ENCODE measurements around the gene MICU1. TPM values are rescaled to one million over a fixed set of nuclear protein-coding genes. Genes with fewer than 3 reads are reported as not detected.
"Not testable (repeated sequence)": the region's sequence is repeated elsewhere in the genome, so short reads cannot be mapped to it uniquely, and the experiment has no call there.

MICU1 gene
- total RNA-seq, 1 experiment from 2014 or later: 39.4 TPM

GRCh38 chr10:72385724-72386123 is 240.2 kb downstream of the MICU1 start (continued):
- TF ChIP-seq, protein P1, sequence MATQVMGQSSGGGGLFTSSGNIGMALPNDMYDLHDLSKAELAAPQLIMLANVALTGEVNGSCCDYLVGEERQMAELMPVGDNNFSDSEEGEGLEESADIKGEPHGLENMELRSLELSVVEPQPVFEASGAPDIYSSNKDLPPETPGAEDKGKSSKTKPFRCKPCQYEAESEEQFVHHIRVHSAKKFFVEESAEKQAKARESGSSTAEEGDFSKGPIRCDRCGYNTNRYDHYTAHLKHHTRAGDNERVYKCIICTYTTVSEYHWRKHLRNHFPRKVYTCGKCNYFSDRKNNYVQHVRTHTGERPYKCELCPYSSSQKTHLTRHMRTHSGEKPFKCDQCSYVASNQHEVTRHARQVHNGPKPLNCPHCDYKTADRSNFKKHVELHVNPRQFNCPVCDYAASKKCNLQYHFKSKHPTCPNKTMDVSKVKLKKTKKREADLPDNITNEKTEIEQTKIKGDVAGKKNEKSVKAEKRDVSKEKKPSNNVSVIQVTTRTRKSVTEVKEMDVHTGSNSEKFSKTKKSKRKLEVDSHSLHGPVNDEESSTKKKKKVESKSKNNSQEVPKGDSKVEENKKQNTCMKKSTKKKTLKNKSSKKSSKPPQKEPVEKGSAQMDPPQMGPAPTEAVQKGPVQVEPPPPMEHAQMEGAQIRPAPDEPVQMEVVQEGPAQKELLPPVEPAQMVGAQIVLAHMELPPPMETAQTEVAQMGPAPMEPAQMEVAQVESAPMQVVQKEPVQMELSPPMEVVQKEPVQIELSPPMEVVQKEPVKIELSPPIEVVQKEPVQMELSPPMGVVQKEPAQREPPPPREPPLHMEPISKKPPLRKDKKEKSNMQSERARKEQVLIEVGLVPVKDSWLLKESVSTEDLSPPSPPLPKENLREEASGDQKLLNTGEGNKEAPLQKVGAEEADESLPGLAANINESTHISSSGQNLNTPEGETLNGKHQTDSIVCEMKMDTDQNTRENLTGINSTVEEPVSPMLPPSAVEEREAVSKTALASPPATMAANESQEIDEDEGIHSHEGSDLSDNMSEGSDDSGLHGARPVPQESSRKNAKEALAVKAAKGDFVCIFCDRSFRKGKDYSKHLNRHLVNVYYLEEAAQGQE (IDR thresholded peaks at IDR 0.05; ENCODE audit: low read depth): no peak
- TF ChIP-seq YY1 (IDR thresholded peaks at IDR 0.05; ENCODE audit: extremely low read depth, insufficient replicate concordance, low read depth, low read length) (no peak), POLR2A (IDR thresholded peaks at IDR 0.05; ENCODE audit: borderline replicate concordance, extremely low read depth, insufficient read depth, insufficient read length) (no peak), TCF7L2 (IDR thresholded peaks at IDR 0.05; ENCODE audit: borderline replicate concordance, extremely low read depth, insufficient read depth, insufficient read length) (no peak), SRF (IDR thresholded peaks at IDR 0.05; ENCODE audit: low read depth) (no peak), ZNF274 (IDR thresholded peaks at IDR 0.05; ENCODE audit: low read depth, low read length) (no peak)

GRCh38 chr10:72384982-72385381 is 240.9 kb downstream of the MICU1 start:
- H3K4me1 ChIP-seq (ENCODE audit: control insufficient read depth in 1 of 2, insufficient read depth in 2 of 2, low read length in 2 of 2); H3K4me3 ChIP-seq (replicated peaks in 1 of 2; ENCODE audit: low read depth in 1 of 2, low read length in 2 of 2); ATAC-seq; POLR2A ChIA-PET; DNase-seq (ENCODE audit: low read depth, low spot score); H4K20me1 ChIP-seq (ENCODE audit: insufficient read depth); H3K9me3 ChIP-seq (ENCODE audit: control insufficient read depth in 1 of 2, insufficient read depth in 1 of 2, low read depth in 1 of 2, low read length in 2 of 2); RAD21 ChIA-PET (ENCODE audit: low non-redundant PET in 1 of 2, low total read pairs in 2 of 2, uncharacterized antibody in 2 of 2, unreplicated experiment in 2 of 2); H3K36me3 ChIP-seq (ENCODE audit: control insufficient read depth in 1 of 2, insufficient read depth in 2 of 2, low read length in 2 of 2); H3K79me2 ChIP-seq (ENCODE audit: insufficient read depth, low read length); H2AFZ ChIP-seq (ENCODE audit: low read depth, low read length, poor library complexity, severe bottlenecking); intact Hi-C loops (cut with micrococcal nuclease); H3K27me3 ChIP-seq (ENCODE audit: insufficient read depth, low read length); H3K27ac ChIP-seq (ENCODE audit: low read depth, low read length); H3K9me2 ChIP-seq (ENCODE audit: insufficient read depth); H3K4me2 ChIP-seq (ENCODE audit: low read length); BruUV-seq (replicated peaks); H3K9ac ChIP-seq (ENCODE audit: low read length): not testable (repeated sequence)
- CTCF ChIA-PET: interaction anchor here (1.2 kb wide), 1 partner anchor 10 kb away, joined by 3 read pairs; no protein-coding TSS in a partner anchor

Measured in HCT116 (cell line).